Measurements from ENCODE around the gene DBN1. TPM values are rescaled to one million over a fixed set of nuclear protein-coding genes. Genes with fewer than 3 reads are reported as not detected.

The DBN1 gene
- 34.6 TPM for total RNA-seq
- long read RNA-seq, transcript DBN1-202 (14 exons, 2,995 nt): major isoform, 81 of 112 reads
- long read RNA-seq, partial matches to known transcripts: 11 of 112 reads
- long read RNA-seq, other reads (novel, unspliced or antisense): 16 of 112 reads

DNA sequence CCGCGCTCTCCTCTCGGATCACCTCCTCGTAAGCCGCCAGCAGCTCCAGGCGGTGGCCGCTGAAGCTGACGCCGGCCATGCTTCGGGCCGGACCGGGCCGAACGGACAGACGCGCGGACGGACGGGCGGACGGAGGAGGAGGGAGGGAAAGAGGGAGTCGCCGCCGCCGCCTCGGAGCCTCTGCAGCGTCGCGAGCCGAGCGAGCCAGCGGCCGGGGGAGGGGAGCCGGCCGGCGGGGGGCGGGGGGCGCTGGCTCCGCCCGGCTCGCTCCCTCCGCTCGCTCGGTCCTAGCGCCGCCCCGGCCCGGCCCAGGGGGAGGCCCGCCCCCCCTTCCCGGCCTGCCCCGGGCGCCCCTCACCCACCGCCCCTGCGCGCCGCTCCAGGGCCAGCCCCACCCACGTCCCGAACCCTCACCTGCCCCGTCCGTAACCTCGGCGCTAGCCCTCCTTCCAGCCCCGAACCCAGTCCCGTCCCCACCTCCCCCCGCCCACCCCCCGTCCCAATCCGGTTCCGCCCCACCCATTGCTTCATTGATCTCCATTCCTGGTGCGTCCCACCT is at the start of gene DBN1:
Gene DBN1 (minus strand): TSS at position 192 of the 559 bp plus-strand sequence. CDS start 113 bp downstream, at position 79.
- Histone ChIP-seq H3K4me1 (peaks cover 18% of the 10 kb centered on the region), H3K27me3 (no peaks in the 10 kb centered on the region), H3K27ac (peak within 1 kb of the TSS; percentile 68), H3K9me3 (no peaks in the 10 kb centered on the region), H3K4me3 (peak within 1 kb of the TSS; percentile 69), H3K36me3 (no peaks in the 10 kb centered on the region)
- TF ChIP-seq, protein P1, sequence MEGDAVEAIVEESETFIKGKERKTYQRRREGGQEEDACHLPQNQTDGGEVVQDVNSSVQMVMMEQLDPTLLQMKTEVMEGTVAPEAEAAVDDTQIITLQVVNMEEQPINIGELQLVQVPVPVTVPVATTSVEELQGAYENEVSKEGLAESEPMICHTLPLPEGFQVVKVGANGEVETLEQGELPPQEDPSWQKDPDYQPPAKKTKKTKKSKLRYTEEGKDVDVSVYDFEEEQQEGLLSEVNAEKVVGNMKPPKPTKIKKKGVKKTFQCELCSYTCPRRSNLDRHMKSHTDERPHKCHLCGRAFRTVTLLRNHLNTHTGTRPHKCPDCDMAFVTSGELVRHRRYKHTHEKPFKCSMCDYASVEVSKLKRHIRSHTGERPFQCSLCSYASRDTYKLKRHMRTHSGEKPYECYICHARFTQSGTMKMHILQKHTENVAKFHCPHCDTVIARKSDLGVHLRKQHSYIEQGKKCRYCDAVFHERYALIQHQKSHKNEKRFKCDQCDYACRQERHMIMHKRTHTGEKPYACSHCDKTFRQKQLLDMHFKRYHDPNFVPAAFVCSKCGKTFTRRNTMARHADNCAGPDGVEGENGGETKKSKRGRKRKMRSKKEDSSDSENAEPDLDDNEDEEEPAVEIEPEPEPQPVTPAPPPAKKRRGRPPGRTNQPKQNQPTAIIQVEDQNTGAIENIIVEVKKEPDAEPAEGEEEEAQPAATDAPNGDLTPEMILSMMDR (IDR thresholded peaks at IDR 0.05): no peak
- intact Hi-C loops (cut with DNase I): no loop called here
- ATAC-seq (peak; percentile 73), DNase-seq (peak; percentile 75)

DNA sequence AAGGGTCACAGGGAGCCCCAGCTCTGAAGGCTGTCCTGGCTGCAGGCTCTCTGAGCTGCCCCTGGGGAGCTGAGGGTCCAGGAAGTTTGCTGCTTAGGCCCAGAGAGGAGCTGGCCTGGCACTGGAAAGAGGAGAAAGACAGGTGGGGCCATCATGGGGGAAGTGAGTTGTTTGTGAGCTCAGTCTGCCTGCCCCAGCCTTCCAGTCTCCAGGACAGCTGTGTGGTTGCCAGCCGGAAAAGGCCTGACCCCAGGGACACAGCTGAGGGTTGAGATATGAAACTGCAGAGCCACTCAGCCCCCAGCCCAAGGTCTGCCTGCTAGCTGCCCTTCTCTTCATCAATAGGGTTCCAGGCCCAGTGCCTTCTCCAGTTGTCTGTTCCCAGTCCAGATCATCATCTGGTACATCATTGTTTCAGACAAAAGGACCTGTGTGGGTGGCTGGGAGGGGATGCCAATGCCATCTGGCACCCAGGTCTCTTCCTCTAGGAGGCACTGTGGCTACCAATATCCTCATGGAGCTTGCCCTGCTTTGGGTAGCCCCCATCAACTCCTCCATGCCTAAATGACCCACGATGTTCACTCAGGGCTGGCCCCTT is 47.6 kb upstream of the DBN1 start:
- Histone ChIP-seq H3K4me1 (no peaks in the 10 kb centered on the region), H3K36me3 (peaks cover 63% of the 10 kb centered on the region), H3K4me3 (no peak overlapping the region), H3K27me3 (no peaks in the 10 kb centered on the region), H3K9me3 (no peaks in the 10 kb centered on the region), H3K27ac (no peak overlapping the region)
- TF ChIP-seq, protein P1 (IDR thresholded peaks at IDR 0.05): no peak
- intact Hi-C loops (cut with DNase I): no loop called here
- DNase-seq: peak; percentile 48
- no peak for ATAC-seq

DNA sequence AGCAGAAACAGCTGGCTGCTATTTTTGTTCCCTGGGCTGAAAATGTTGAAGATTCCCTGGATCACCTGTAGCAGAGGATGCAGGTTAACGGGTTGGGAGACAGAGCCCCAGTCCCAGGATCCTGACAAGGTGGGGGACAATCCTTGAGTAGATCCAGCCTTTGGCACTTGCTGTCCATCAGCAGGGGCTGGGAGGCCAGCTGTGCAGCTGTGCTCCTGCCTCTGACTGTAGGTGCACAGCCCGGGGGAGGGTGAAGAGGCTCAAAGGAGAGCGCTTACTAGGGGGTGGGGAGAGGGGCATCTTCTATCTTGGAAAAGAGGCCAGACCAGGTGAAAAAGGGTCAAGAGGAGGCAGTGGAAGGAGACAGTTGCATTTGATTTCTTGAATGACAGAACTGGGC is 46.8 kb upstream of the DBN1 start:
- H3K9me3 ChIP-seq: no peaks in the 10 kb centered on the region
- H3K4me3 ChIP-seq: no peak overlapping the region
- peaks cover 60% of the 10 kb centered on the region for H3K36me3 ChIP-seq
- intact Hi-C loops (cut with DNase I): no loop called here
- peak; percentile 50 for DNase-seq
- TF ChIP-seq, protein P1 (IDR thresholded peaks at IDR 0.05): no peak
- no peaks in the 10 kb centered on the region for H3K27me3 ChIP-seq
- no peak overlapping the region for H3K27ac ChIP-seq
- peaks cover 7% of the 10 kb centered on the region for H3K4me1 ChIP-seq
- ATAC-seq: no peak

DNA sequence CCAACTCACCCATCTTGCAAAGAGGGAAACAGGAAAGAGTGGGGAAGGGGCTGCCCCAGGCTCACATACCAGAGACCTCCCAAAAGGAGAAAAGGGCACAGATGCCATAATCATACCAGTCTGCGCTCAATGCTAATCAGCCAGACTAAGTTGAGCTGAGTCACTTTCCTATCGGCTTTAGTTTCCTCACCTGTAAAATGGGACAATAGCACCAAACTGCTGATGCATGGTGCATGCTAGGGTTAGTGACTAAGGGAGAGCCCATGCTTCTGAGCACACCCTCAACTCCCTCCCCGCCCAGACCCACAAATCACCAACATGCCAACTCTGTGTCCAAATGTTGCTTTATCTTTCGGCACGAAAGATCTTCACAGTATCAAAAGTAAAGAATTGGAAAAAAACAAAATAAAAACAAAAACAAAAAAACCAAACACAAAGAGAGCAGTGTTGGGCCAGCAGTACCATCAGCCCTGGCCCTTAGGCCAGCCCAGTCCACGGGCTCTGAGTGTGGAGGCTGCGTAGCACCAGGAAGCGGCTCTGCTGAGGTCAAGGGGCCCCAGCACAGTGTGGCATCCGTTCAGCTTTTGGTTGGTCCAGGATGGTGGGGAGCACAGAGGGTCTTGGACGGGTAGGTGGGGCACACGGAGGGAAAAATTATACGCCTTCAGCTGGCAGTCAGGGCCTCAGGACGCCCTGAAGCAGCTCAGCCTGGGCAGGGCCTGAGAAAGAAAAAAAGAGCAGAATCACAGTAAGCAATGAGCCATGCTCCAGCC is 46.2 kb upstream of the DBN1 start:
- Histone ChIP-seq H3K27ac (no peak overlapping the region), H3K27me3 (no peaks in the 10 kb centered on the region), H3K4me1 (peaks cover 8% of the 10 kb centered on the region), H3K36me3 (peaks cover 60% of the 10 kb centered on the region), H3K9me3 (no peaks in the 10 kb centered on the region), H3K4me3 (no peak overlapping the region)
- TF ChIP-seq, protein P1 (IDR thresholded peaks at IDR 0.05): no peak
- DNase-seq: peak; percentile 59
- intact Hi-C loops (cut with DNase I): no loop called here
- no peak for ATAC-seq

DNA sequence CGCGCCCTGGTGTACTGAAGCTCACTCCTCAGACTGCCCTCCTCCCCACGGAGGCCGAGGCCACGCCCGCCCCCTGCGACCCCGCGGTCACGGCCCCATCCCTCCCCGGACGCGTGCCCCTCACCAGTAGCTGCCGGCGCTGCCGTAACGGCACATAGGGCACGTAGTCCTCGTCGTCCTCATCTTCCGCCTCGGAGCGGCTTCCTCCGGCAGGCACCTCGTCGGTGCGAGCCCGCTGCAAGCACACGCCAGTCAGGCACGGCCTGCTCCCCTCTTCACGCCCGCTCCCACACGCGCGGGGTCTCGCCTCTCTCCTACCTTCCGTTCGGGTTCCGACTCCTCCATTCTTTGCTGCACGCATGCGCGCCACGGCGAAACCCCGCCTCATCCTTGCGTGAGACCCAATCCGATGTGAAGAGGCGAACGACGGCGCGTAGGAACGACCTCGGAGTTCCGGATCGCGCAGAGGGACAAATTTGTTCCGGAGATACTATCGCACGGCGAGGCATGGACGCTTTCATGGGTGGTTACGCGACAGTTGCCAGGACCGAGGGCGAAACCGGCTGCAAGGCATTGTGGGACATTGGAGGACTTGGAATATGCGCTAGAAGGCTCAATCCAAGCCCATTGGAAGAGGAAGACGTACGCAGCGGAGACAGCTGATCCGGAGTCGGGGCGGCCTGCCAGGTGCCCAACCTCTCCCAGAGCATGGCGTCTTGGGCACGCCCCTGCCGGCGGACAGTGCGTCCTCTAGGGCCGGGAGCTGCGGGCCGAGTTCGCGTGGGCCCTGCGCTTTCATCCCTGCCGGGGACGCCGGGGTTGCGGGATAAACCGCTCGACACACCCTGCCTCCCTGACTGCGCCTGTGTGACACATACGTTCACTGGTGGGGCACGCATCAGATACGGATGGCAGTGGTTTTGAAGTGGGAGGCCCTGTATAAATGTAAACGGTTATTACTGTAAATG is 43.5 kb upstream of the DBN1 start, which contains the start of gene DDX41:
Gene DDX41 (minus strand): TSS at position 361 of the 968 bp plus-strand sequence. CDS start 16 bp downstream, at position 345.
- H3K9me3 ChIP-seq: no peaks in the 10 kb centered on the region
- ATAC-seq (peak; percentile 94), DNase-seq (peak; percentile 97)
- peaks cover 8% of the 10 kb centered on the region for H3K4me1 ChIP-seq
- intact Hi-C loops (cut with DNase I): no loop called here
- H3K4me3 ChIP-seq: peak within 1 kb of the TSS; percentile 95
- TF ChIP-seq, protein P1 (IDR thresholded peaks at IDR 0.05): no peak
- H3K27ac ChIP-seq: peak within 1 kb of the TSS; percentile 85
- no peaks in the 10 kb centered on the region for H3K27me3 ChIP-seq
- peaks cover 67% of the 10 kb centered on the region for H3K36me3 ChIP-seq

Data from upper lobe of right lung (tissue), 1 donor.